ENCODE data around the gene GGTLC2.
"Not testable (repeated sequence)": the region's sequence is repeated elsewhere in the genome, so short reads cannot be mapped to it uniquely, and the experiment has no call there.

GGTLC2 gene

GRCh38 chr22:22644314-22644713 is at the start of gene GGTLC2:
Gene GGTLC2, plus strand, starts transcription at chr22:22644614. Its CDS starts 1,732 bp downstream, at chr22:22646346.
- not testable (repeated sequence) for DNase-seq (ENCODE audit: low read depth)

- DNase-seq (ENCODE audit: low read depth) = no peak
Measured at GRCh38 chr22:22595001-22595835, 49.2 kb upstream of the GGTLC2 start.

- no peak for DNase-seq (ENCODE audit: low read depth)
Measured at GRCh38 chr22:22598144-22598543, 46.3 kb upstream of the GGTLC2 start.

GRCh38 chr22:22599248-22599647 is 45.2 kb upstream of the GGTLC2 start:
- DNase-seq (ENCODE audit: low read depth) = no peak

- no peak for DNase-seq (ENCODE audit: low read depth)
Measured at GRCh38 chr22:22600531-22601261, 43.7 kb upstream of the GGTLC2 start.

- DNase-seq (ENCODE audit: low read depth) = no peak
Measured at GRCh38 chr22:22603470-22603947, 40.9 kb upstream of the GGTLC2 start.

- no peak for DNase-seq (ENCODE audit: low read depth)
Measured at GRCh38 chr22:22604326-22605073, 39.9 kb upstream of the GGTLC2 start.

GRCh38 chr22:22605074-22605404 is 39.4 kb upstream of the GGTLC2 start:
- DNase-seq (ENCODE audit: low read depth) = no peak

- DNase-seq (ENCODE audit: low read depth) = not testable (repeated sequence)
Measured at GRCh38 chr22:22608022-22608421, 36.4 kb upstream of the GGTLC2 start.

GRCh38 chr22:22609291-22609690 is 35.1 kb upstream of the GGTLC2 start:
- DNase-seq (ENCODE audit: low read depth) = no peak

- DNase-seq (ENCODE audit: low read depth) = no peak
Measured at GRCh38 chr22:22612516-22612915, 31.9 kb upstream of the GGTLC2 start.

GRCh38 chr22:22614065-22614464 is 30.3 kb upstream of the GGTLC2 start:
- DNase-seq (ENCODE audit: low read depth) = no peak

GRCh38 chr22:22616636-22617035 is 27.8 kb upstream of the GGTLC2 start:
- no peak for DNase-seq (ENCODE audit: low read depth)

- no peak for DNase-seq (ENCODE audit: low read depth)
Measured at GRCh38 chr22:22618448-22618847, 26.0 kb upstream of the GGTLC2 start.

- no peak for DNase-seq (ENCODE audit: low read depth)
Measured at GRCh38 chr22:22618923-22619322, 25.5 kb upstream of the GGTLC2 start.

- no peak for DNase-seq (ENCODE audit: low read depth)
Measured at GRCh38 chr22:22619765-22620414, 24.5 kb upstream of the GGTLC2 start.

GRCh38 chr22:22628546-22629495 is 15.6 kb upstream of the GGTLC2 start:
- not testable (repeated sequence) for DNase-seq (ENCODE audit: low read depth)

- DNase-seq (ENCODE audit: low read depth) = not testable (repeated sequence)
Measured at GRCh38 chr22:22631223-22631652, 13.2 kb upstream of the GGTLC2 start.

GRCh38 chr22:22632226-22632625 is 12.2 kb upstream of the GGTLC2 start:
- not testable (repeated sequence) for DNase-seq (ENCODE audit: low read depth)

- DNase-seq (ENCODE audit: low read depth) = not testable (repeated sequence)
Measured at GRCh38 chr22:22633533-22633932, 10.9 kb upstream of the GGTLC2 start.

GRCh38 chr22:22636260-22636659 is 8.2 kb upstream of the GGTLC2 start:
- peak; percentile 17 for DNase-seq (ENCODE audit: low read depth)
